Neural cell (in vitro differentiated cells): ENCODE data around the gene RHBDF2.

Experiments used
- EP300 ChIP-seq: fragments of 450-650 bp; conservative IDR thresholded peaks from 2 replicates; pipeline ENCODE4 v1.6.1; 2014; ENCODE audit warnings: antibody characterized with exemption, mild to moderate bottlenecking, moderate library complexity; ENCODE audit not compliant: poor library complexity, severe bottlenecking
- EZH2 ChIP-seq: fragments of 200-600, 300-800 bp; shearing (Covaris generic), sonication (generic); IDR thresholded peaks from 2 replicates; pipeline ENCODE4 v1.6.1; 2014; ENCODE audit warnings: antibody characterized with exemption, low read length, borderline replicate concordance, mild to moderate bottlenecking; ENCODE audit not compliant: insufficient read depth, poor library complexity, severe bottlenecking
- MXI1 ChIP-seq: fragments of 450-650 bp; conservative IDR thresholded peaks from 2 replicates; pipeline ENCODE4 v1.6.1; 2014; ENCODE audit warnings: antibody characterized with exemption, mild to moderate bottlenecking; ENCODE audit not compliant: poor library complexity, severe bottlenecking
- POLR2AphosphoS5 ChIP-seq: IDR thresholded peaks from 2 replicates; pipeline ENCODE4 v1.6.1; 2012
- RAD21 ChIP-seq: fragments of 450-650 bp; conservative IDR thresholded peaks from 2 replicates; pipeline ENCODE4 v1.6.1; 2014; ENCODE audit warnings: antibody characterized with exemption, mild to moderate bottlenecking, moderate library complexity
- REST ChIP-seq: IDR thresholded peaks from 2 replicates; pipeline ENCODE4 v1.6.1; 2012; ENCODE audit warnings: borderline replicate concordance
- SMC3 ChIP-seq: fragments of 450-650 bp; conservative IDR thresholded peaks from 2 replicates; pipeline ENCODE4 v1.6.1; 2014; ENCODE audit warnings: antibody characterized with exemption, mild to moderate bottlenecking, moderate library complexity; ENCODE audit not compliant: poor library complexity
- TAF1 ChIP-seq: IDR thresholded peaks from 2 replicates; pipeline ENCODE4 v1.6.1; 2012; ENCODE audit warnings: low read depth
- TF ChIP-seq, protein P1 (sequence below): fragments of 450-650 bp; IDR thresholded peaks from 2 replicates; pipeline ENCODE4 v1.5.1; 2014; ENCODE audit warnings: antibody characterized with exemption, mild to moderate bottlenecking, moderate library complexity; ENCODE audit not compliant: poor library complexity, severe bottlenecking

GRCh38 chr17:76493505-76494167, 7.6 kb downstream of the RHBDF2 start:
- TF ChIP-seq EP300 (no peak), SMC3 (no peak), REST (no peak), MXI1 (no peak), POLR2AphosphoS5 (no peak), EZH2 (no peak), TAF1 (no peak), RAD21 (no peak)
- TF ChIP-seq, protein P1, sequence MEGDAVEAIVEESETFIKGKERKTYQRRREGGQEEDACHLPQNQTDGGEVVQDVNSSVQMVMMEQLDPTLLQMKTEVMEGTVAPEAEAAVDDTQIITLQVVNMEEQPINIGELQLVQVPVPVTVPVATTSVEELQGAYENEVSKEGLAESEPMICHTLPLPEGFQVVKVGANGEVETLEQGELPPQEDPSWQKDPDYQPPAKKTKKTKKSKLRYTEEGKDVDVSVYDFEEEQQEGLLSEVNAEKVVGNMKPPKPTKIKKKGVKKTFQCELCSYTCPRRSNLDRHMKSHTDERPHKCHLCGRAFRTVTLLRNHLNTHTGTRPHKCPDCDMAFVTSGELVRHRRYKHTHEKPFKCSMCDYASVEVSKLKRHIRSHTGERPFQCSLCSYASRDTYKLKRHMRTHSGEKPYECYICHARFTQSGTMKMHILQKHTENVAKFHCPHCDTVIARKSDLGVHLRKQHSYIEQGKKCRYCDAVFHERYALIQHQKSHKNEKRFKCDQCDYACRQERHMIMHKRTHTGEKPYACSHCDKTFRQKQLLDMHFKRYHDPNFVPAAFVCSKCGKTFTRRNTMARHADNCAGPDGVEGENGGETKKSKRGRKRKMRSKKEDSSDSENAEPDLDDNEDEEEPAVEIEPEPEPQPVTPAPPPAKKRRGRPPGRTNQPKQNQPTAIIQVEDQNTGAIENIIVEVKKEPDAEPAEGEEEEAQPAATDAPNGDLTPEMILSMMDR, result no peak
